HL-60 (cell line): ENCODE results near the gene ADGRA1.

Source experiments
- CTCF ChIP-seq: IDR thresholded peaks from one replicate; pipeline ENCODE4 v1.5.1; 2011; ENCODE audit warnings: low read length, control low read depth, inconsistent platforms; ENCODE audit not compliant: insufficient read depth
- GABPA ChIP-seq: IDR thresholded peaks from 2 replicates; pipeline ENCODE4 v1.6.1; 2012; ENCODE audit warnings: low read depth
- POLR2AphosphoS5 ChIP-seq: IDR thresholded peaks from 2 replicates; pipeline ENCODE4 v1.6.1; 2012; ENCODE audit warnings: low read depth
- REST ChIP-seq: IDR thresholded peaks from 2 replicates; pipeline ENCODE4 v1.6.1; 2012; ENCODE audit warnings: low read depth; ENCODE audit not compliant: insufficient replicate concordance
- SPI1 ChIP-seq: IDR thresholded peaks from 2 replicates; pipeline ENCODE4 v1.6.1; 2012; ENCODE audit warnings: low read depth, mild to moderate bottlenecking, borderline replicate concordance

- TF ChIP-seq CTCF (no peak), POLR2AphosphoS5 (no peak), GABPA (no peak), REST (no peak), SPI1 (no peak)
Measured at GRCh38 chr10:133173860-133174640, 86.3 kb downstream of the ADGRA1 start.
